DOHH2 (cell line): Measurements from ENCODE around the gene MYD88.

Experiments
- CTCF ChIP-seq: fragments of 200-600 bp; sonication (generic); IDR thresholded peaks from one replicate; pipeline ENCODE4 v1.5.1; 2014; ENCODE audit warnings: antibody characterized with exemption, mild to moderate bottlenecking, low read depth, low read length; ENCODE audit not compliant: poor library complexity, severe bottlenecking
- EZH2phosphoT487 ChIP-seq: fragments of 200-600 bp; sonication (generic); IDR thresholded peaks from 2 replicates; pipeline ENCODE4 v1.6.1; 2017; ENCODE audit warnings: borderline replicate concordance, mild to moderate bottlenecking, antibody characterized with exemption, low read length, moderate library complexity, mixed read lengths

GRCh38 chr3:38126121-38126892 is 12.2 kb upstream of the MYD88 start:
- TF ChIP-seq CTCF: no peak
- no peak for TF ChIP-seq EZH2phosphoT487
